Kidney (tissue), 14 donors: ENCODE measurements around the gene CMIP. TPM values are rescaled to one million over a fixed set of nuclear protein-coding genes. Genes with fewer than 3 reads are reported as not detected.
A peak's percentile ranks its signal among the peaks of the same experiment; 100 is the strongest.

Source experiments
- DNase-seq, 5 donors: peaks; one replicate each; pipeline ENCODE4 v3.0.0-alpha.2; 2013 to 2020
- FAIRE-seq: peaks from 2 replicates; lab custom pipeline; 2012; peaks lifted over from hg19 to GRCh38; lab: Jason Lieb, UNC
- H3K27ac ChIP-seq, 2 donors: one replicate each; pipeline ENCODE4 v1.7.0; 2013; ENCODE audit warnings: low read depth in 2 of 2, low read length in 2 of 2, inconsistent platforms in 1 of 2
- H3K27me3 ChIP-seq: one replicate; pipeline ENCODE4 v1.7.1; 2013; ENCODE audit warnings: low read length, inconsistent platforms; ENCODE audit not compliant: control insufficient read depth, insufficient read depth
- H3K36me3 ChIP-seq, 3 donors: one replicate each; pipeline versions ENCODE4 v1.7.0 to v1.7.1; 2013; ENCODE audit warnings: low read length in 3 of 3, control low read depth in 1 of 3, inconsistent platforms in 1 of 3; ENCODE audit not compliant: insufficient read depth in 3 of 3, control insufficient read depth in 2 of 3
- H3K4me1 ChIP-seq, 3 donors: one replicate each; pipeline versions ENCODE4 v1.7.0 to v1.7.1; 2013; ENCODE audit warnings: low read length in 3 of 3, inconsistent platforms in 1 of 3, low read depth in 1 of 3; ENCODE audit not compliant: control insufficient read depth in 2 of 3, insufficient read depth in 2 of 3
- H3K4me3 ChIP-seq, 3 donors: one replicate each; pipeline versions ENCODE4 v1.7.0 to v1.8.1; 2013; ENCODE audit warnings: low read length in 3 of 3, control low read depth in 1 of 3, inconsistent platforms in 1 of 3
- H3K9ac ChIP-seq, 3 donors: one replicate each; pipeline versions ENCODE4 v1.7.0 to v1.7.1; 2013; ENCODE audit warnings: low read length in 3 of 3, control low read depth in 1 of 3, inconsistent platforms in 1 of 3
- H3K9me3 ChIP-seq, 3 donors: one replicate each; pipeline versions ENCODE4 v1.7.0 to v1.7.1; 2013; ENCODE audit warnings: low read length in 3 of 3, control low read depth in 1 of 3, inconsistent platforms in 1 of 3; ENCODE audit not compliant: control insufficient read depth in 2 of 3, insufficient read depth in 1 of 3
- CTCF ChIP-seq: IDR thresholded peaks from 3 replicates; pipeline ENCODE4 v1.5.1; 2012; ENCODE audit warnings: mild to moderate bottlenecking, moderate library complexity, borderline replicate concordance; ENCODE audit not compliant: insufficient read depth; ENCODE audit errors: extremely low read depth
- intact Hi-C: fragments of 100-400 bp; cut with DNase I; formaldehyde crosslinking; loops from one replicate; pipeline ENCODE4 v1.11.1; 2022
- polyA plus RNA-seq: library from polyadenylated mRNA; stranded (reverse); fragments of 350-450 nt; fragmentation: Illumina TruSeq; extraction: RNeasy Lipid Tissue Mini Kit (QIAGEN cat#74804); gene quantifications from one replicate; pipeline ENCODE4 v1.2.3, GENCODE V29; 2014; ENCODE audit warnings: low read depth, low replicate concordance; ENCODE audit not compliant: insufficient read depth
- total RNA-seq: library from RNA; stranded (reverse); fragmentation: NEBNext Ultra II Directional; extraction: Animal tissue kit (Norgen Biotek cat#: 25700); gene quantifications from one replicate; pipeline ENCODE4 v1.2.1, GENCODE V29; 2021
- donor health status: control.
- donor health status: control.
- donor health status: control.
- donor health status: control.
- donor health status: control.
- donor health status: DM: yes; HTN: yes; CAD: no.
- donor health status: Normal renal cell carcinoma (clear cell type).

CMIP gene
- total and polyA plus RNA-seq, 2 donors from 2014 or later, result 16.6 to 65.7 TPM

- Histone ChIP-seq H3K27me3 (no peaks in the 10 kb centered on the region), H3K9me3 (no peaks in the 10 kb centered on the region), H3K36me3 (no peaks in the 10 kb centered on the region), H3K4me3 (no peak overlapping the region), H3K9ac (no peak overlapping the region), H3K27ac (peak overlapping the region; percentile 35 to 73), H3K4me1 (peaks cover 0 to 50% (median 30%) of the 10 kb centered on the region in 3 donors)
- FAIRE-seq (no peak), DNase-seq (peak in 2 of 5 donors; percentile 50 to 82)
- intact Hi-C loops, result no loop called here
- TF ChIP-seq CTCF, result no peak
Measured at GRCh38 chr16:81481207-81481821, 36.7 kb downstream of the CMIP start.

GRCh38 chr16:81482329-81483063, 37.9 kb downstream of the CMIP start:
- FAIRE-seq (no peak), DNase-seq (peak in 1 of 5 donors; percentile 69)
- Histone ChIP-seq H3K36me3 (no peaks in the 10 kb centered on the region), H3K4me1 (peaks cover 0 to 47% (median 32%) of the 10 kb centered on the region in 3 donors), H3K27me3 (no peaks in the 10 kb centered on the region), H3K27ac (peak overlapping the region; percentile 9 to 64), H3K9me3 (no peaks in the 10 kb centered on the region), H3K9ac (no peak overlapping the region), H3K4me3 (no peak overlapping the region)
- intact Hi-C loops, result no loop called here
- TF ChIP-seq CTCF, result no peak

- no peak for TF ChIP-seq CTCF
- Histone ChIP-seq H3K27me3 (no peaks in the 10 kb centered on the region), H3K27ac (peak overlapping the region in 1 of 2 donors; percentile 16), H3K4me1 (peaks cover 0 to 44% (median 32%) of the 10 kb centered on the region in 3 donors), H3K4me3 (no peak overlapping the region), H3K9me3 (no peaks in the 10 kb centered on the region), H3K9ac (no peak overlapping the region), H3K36me3 (no peaks in the 10 kb centered on the region)
- DNase-seq (peak in 1 of 5 donors; percentile 61), FAIRE-seq (no peak)
- intact Hi-C loops, result no loop called here
Measured at GRCh38 chr16:81483064-81483969, 38.7 kb downstream of the CMIP start.
